Breast epithelium (tissue), 3 donors: ENCODE data around the gene RB1.

Experiments used
- CTCF ChIP-seq, 3 donors: fragments of 450-650 bp; IDR thresholded peaks; one replicate each; pipeline ENCODE4 v1.5.1; 2016 to 2017; ENCODE audit warnings: antibody characterized with exemption in 3 of 3, mild to moderate bottlenecking in 3 of 3, moderate library complexity in 3 of 3
- POLR2A ChIP-seq: fragments of 450-650 bp; IDR thresholded peaks from one replicate; pipeline ENCODE4 v1.6.1; 2016; ENCODE audit warnings: antibody characterized with exemption, mild to moderate bottlenecking, moderate library complexity
- POLR2AphosphoS5 ChIP-seq, 3 donors: sonication (generic); formaldehyde crosslinking; IDR thresholded peaks; one replicate each; pipeline ENCODE4 v1.6.1; 2017; ENCODE audit warnings: antibody characterized with exemption in 3 of 3

GRCh38 chr13:48429886-48430285, 126.3 kb downstream of the RB1 start:
- no peak for TF ChIP-seq CTCF (IDR thresholded peaks at IDR 0.05)
- TF ChIP-seq POLR2AphosphoS5 (IDR thresholded peaks at IDR 0.05), result no peak
- TF ChIP-seq POLR2A, result no peak
